Measurements from ENCODE around the gene LIPG. TPM values are rescaled to one million over a fixed set of nuclear protein-coding genes. Genes with fewer than 3 reads are reported as not detected.
A peak's percentile ranks its signal among the peaks of the same experiment; 100 is the strongest.

The LIPG gene
- total RNA-seq, 1 donor from 2014 or later: 1.7 TPM

GRCh38 chr18:49597157-49597931 is 35.5 kb downstream of the LIPG start:
- intact Hi-C loops (cut with DNase I): no loop called here
- DNase-seq (ENCODE audit: low spot score): no peak

DNA sequence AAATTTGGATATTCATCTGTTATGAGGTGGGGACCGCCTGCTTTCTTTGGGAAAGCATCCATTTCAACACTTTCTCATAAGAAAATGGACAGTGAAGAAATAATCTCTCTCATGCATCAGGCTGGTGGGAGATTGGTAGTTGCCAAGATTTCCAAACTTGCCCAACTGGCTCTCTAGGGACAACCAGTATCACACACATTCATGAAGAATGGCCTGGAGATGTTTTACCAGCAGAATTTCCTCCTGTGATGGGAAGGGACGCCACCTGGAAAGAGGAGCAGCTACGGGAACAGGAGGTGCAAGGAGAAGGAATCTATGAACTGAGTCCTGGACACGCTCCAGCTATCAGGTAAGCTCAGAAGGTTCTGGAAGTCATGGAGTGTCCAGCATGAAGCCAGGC is 39.4 kb downstream of the LIPG start:
- intact Hi-C loops (cut with DNase I): no loop called here
- DNase-seq (ENCODE audit: low spot score): no peak

DNA sequence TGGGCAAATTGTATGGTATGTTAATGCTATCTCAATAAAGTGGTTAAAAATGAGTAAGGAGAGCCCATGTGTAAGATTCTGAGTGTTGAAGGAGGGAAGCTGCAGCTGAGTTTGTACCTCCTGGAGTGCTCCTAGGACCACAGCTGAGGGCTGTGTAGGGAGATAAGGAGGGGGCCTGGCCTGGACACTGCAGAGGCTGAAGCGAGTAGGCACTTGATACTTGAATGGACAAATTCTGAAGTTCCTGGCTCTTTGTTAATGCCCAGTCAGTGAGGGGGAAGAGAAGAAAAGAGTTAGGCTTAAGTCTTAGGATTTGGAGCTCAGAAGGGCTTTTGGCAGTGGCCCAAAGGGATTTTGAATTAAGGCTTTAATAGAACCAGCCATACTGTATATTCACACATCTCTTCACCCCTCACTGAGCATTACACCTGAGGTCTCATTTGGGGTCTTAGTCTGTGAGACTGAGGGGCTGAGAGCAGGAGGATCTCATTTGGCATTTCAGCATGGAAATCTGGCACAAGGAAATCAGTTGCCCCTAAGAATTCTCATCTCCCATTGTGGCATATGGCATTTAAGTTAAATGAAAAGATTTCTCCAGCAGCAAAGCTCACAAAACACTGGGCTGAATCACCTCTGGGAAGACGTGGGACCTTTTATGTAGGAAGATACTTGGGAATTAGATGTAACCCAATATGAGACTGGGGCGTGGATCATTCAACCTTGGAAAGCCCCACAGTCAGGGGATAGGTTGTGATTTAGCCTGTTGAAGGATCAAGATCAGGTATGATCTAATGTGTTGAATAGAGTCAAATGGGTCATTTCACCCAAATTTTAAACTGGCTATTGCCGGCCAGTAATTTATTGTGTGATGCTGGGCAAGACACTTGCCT is 46.8 kb downstream of the LIPG start:
- intact Hi-C loops (cut with DNase I): no loop called here

DNA sequence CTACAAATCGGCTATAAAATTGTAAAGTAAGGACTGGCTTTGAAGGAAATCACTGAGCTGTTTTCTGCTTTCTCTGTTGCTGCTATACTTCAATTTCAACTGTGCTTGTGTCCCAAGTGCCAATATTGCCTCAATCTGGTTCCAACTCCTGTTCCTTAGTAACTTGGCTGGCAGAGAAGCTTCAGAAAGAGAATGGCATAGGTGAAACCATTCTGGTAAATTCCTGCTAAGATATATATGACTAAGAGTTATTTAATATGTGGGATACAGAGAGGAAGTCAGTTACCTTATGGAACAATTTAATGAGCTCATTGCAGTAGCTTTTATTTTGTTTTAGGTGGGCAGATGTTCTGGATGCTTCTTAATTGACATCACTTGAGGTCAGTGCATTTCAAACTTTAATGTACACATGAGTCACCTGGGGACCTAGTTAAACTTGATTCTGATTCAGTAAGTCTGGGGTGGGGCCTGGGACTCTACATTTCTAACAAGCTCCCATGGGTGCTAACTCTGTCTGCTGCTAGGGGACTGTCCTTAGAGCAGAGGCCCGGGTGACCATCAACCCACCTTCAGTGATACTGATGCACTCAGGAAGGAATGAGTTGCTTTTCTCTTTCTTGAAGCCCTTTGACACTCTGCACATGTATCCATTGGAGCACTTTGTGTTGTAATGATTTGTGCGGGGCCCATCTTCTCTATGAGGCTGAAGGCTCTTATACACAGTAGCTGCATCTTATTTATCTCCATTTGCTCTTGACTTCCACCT is 47.6 kb downstream of the LIPG start:
- intact Hi-C loops (cut with DNase I): no loop called here
- no peak for DNase-seq (ENCODE audit: low spot score)

More for the DNA sequence above, 46.8 kb downstream of the LIPG start:
- DNase-seq (ENCODE audit: low spot score): peak; percentile 41

DNA sequence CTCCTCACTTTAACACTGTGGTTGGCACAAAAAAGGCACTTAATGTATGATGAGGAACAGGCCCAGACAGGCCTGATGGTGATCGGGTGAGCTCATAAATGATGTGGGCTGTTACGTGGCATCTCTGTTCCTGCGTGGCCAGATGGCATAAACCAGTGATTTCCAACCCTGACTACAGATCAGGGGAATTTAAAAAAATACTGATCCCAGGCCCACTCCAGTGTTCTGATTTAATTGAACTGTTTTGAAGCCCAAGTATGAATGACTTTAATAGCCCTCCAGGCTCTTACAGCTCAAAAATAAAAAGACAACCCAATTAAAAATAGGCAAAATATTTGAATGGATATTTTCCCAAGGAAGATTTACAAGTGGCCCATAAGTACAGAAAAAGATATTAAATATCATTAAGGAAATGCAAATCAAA is 48.2 kb downstream of the LIPG start:
- no peak for DNase-seq (ENCODE audit: low spot score)
- intact Hi-C loops (cut with DNase I): no loop called here

GRCh38 chr18:49611316-49611715 is 49.5 kb downstream of the LIPG start:
- no peak for DNase-seq (ENCODE audit: low spot score)
- intact Hi-C loops (cut with DNase I): no loop called here

GRCh38 chr18:49612515-49613033 is 50.7 kb downstream of the LIPG start:
- DNase-seq (ENCODE audit: low spot score): peak; percentile 53
- intact Hi-C loops (cut with DNase I): no loop called here

DNA sequence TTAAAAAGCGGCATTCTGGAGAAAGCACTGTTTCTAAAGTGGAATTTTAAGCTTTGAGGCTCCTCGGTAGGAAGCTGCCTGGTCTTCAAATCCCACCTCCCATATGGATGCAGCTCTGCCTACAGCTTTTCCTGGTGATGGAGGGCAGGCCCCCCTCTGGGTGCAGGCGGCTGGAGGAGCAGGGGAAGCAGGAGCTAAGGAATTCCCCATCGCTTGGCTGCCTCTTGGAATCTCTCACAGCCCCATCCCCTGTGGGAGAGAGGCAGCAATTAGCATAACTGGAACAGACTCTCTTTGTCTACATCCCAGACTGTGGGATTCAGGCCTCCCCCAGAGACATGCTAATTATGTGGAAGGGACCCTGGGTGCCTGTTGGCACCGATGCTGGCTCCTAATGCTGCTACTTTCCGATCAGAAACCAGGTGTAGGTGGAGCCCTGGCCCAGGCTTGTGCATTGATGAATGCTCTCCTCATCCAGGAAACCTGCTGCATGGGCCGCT is 51.3 kb downstream of the LIPG start:
- intact Hi-C loops (cut with DNase I): no loop called here
- peak; percentile 27 for DNase-seq (ENCODE audit: low spot score)

GRCh38 chr18:49613641-49614151 is 51.8 kb downstream of the LIPG start:
- peak; percentile 63 for DNase-seq (ENCODE audit: low spot score)
- intact Hi-C loops (cut with DNase I): no loop called here

DNA sequence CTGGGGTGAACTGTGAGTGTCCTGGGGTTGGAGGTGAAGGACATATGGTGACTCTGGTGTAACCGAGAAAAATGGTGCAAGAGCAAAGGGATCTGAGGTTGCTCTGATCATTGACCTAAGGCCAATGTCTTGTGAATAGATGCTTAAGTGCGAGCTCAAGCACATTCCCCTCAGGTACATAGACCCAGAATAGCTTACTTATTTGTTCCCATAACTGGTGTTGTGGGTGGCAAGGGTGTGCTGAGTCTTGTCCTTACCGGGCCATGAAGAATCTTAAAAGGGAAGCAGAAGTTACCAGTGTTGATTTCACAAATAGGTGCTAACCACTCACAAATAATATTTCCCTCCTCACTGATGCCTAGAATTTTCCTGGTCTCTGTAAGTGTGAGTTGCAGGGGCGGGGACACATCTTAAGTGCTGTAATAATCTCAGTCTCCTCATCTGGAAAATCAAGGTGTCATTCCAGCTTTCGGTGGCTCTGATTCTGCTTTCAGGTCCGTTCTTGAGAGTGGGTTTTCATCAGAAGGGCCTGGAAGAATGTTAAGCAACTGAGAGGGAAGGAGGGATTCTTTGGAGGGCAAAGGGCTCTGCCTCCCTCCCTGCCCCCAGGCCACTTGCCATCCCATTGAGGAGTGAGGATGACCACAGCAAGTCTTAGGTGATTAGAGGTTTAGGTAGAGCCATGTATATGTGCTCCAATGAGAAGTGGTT is 54.9 kb downstream of the LIPG start:
- no peak for DNase-seq (ENCODE audit: low spot score)
- intact Hi-C loops (cut with DNase I): no loop called here

DNA sequence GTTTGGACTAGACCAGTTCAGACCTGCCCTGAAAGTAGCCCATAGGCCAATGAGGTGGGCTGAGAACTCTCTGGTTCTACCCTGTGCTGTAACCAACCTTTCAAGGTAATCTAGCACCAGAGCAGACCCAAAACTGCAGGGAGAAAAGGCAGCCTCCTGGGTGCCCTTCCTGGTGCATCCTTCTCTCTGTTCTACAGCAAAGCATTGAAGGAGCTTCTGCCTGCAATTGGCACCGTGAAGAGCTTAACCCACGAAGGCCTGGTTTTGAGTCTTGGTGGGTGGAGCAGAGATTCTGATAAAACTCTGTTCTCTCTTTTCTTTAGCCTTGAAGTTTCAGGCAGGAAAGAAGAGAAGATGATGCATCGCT is 55.5 kb downstream of the LIPG start:
- intact Hi-C loops (cut with DNase I): no loop called here
- DNase-seq (ENCODE audit: low spot score): no peak

GRCh38 chr18:49617865-49618264 is 56.0 kb downstream of the LIPG start:
- intact Hi-C loops (cut with DNase I): no loop called here

DNA sequence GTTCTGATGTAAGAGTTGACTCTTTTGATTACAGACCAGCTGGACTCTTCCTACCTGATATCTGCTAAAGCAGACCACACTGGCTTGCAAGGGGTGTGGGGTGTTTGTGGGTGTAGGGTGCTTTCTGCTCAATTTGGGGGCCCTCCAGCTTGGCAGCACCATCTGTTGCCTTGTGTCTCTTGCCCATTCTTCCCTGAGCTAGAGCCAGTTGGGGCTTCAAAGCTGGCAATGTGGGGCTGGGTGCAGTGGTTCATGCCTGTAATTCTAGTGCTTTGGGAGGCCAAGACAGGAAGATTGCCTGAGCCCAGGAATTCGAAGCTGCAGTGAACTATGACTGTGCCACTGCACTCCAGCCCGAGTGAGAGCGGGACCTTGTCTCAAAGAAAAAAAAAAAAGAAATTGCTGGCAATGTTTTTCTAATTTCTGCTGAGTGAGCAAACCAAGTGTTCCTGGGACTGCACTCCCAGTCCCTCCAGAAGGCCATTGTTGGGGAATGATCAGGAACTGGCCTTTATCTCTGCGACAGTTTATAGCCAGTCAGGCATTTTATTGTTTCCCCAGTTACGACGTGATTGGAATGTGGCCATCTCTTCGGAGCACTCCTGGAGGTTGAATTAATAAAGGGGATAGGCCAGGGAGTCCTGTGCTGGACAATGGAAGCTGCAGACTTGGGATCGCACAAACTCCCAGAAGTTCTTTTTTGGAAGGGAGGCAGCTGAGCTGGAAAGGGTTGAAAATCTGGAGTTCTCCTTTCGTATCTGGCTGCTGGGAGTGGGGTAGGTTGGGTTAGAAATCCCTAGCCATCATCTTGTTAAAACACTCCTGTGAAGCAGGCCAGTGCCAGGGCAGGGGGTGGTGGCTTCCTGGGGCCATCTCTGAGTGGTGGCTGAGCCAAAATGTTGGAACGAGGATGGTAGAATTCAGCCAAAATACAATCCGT is 57.2 kb downstream of the LIPG start:
- DNase-seq (ENCODE audit: low spot score): peak; percentile 22
- intact Hi-C loops (cut with DNase I): no loop called here

More at GRCh38 chr18:49617865-49618264, 56.0 kb downstream of the LIPG start:
- no peak for DNase-seq (ENCODE audit: low spot score)

GRCh38 chr18:49619801-49620200 is 57.9 kb downstream of the LIPG start:
- peak; percentile 29 for DNase-seq (ENCODE audit: low spot score)
- intact Hi-C loops (cut with DNase I): no loop called here

- no peak for DNase-seq (ENCODE audit: low spot score)
- intact Hi-C loops (cut with DNase I): no loop called here
These were observed 59.4 kb downstream of the LIPG start for GRCh38 chr18:49621301-49621700.

GRCh38 chr18:49621717-49622351 is 60.0 kb downstream of the LIPG start:
- intact Hi-C loops (cut with DNase I): no loop called here
- DNase-seq (ENCODE audit: low spot score): peak; percentile 46

DNA sequence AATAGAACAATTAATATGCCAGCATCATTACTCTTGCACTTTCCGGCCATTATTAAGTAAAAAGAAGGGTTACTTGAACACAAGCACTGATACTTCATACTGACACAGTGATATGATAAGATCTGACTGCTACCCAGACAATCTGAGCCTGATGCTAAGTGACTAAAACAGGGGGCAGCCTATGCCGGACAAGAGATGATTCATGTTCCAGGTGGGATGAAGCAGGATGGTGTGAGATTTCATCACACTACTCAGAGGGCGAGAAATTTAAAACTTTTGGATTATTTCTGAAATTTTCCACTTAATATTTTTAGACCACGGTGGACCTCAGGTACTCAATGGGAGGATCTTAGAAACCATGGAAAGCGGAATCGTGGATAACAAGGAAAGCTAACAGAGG is 61.7 kb downstream of the LIPG start:
- DNase-seq (ENCODE audit: low spot score): no peak
- intact Hi-C loops (cut with DNase I): no loop called here

Data from cardiac septum (tissue), 1 donor.